ENCODE measurements around the gene PIM1.

PIM1 gene

GRCh38 chr6:37136821-37137200 lies 33.1 kb upstream of the PIM1 start:
- peak overlapping the region in 15 of 21 experiments; percentile 24 to 94 (median 63) for H3K27ac ChIP-seq

GRCh38 chr6:37137201-37138090 lies 32.5 kb upstream of the PIM1 start:
- Histone ChIP-seq H3K4me3 (no peak overlapping the region), H3K27ac (peak overlapping the region in 16 of 21 experiments; percentile 4 to 94 (median 60))

More at GRCh38 chr6:37136821-37137200, 33.1 kb upstream of the PIM1 start:
- no peak overlapping the region for H3K4me3 ChIP-seq

GRCh38 chr6:37138856-37139229 lies 31.1 kb upstream of the PIM1 start:
- no peak overlapping the region for H3K4me3 ChIP-seq
- peak overlapping the region in 2 of 21 experiments; percentile 73 to 94 for H3K27ac ChIP-seq

GRCh38 chr6:37139230-37139962 lies 30.6 kb upstream of the PIM1 start:
- Histone ChIP-seq H3K4me3 (no peak overlapping the region), H3K27ac (peak overlapping the region in 1 of 21 experiments; percentile 94)

- H3K27ac ChIP-seq = peak overlapping the region in 1 of 21 experiments; percentile 14
- no peak overlapping the region for H3K4me3 ChIP-seq
Observed at GRCh38 chr6:37140145-37140544, 29.8 kb upstream of the PIM1 start.

GRCh38 chr6:37141281-37142049 lies 28.5 kb upstream of the PIM1 start:
- H3K4me3 ChIP-seq = no peak overlapping the region
- H3K27ac ChIP-seq = peak overlapping the region in 12 of 21 experiments; percentile 16 to 85 (median 54)

GRCh38 chr6:37142050-37142614 lies 27.8 kb upstream of the PIM1 start:
- Histone ChIP-seq H3K4me3 (no peak overlapping the region), H3K27ac (peak overlapping the region in 12 of 21 experiments; percentile 3 to 85 (median 54))

- H3K27ac ChIP-seq = peak overlapping the region in 15 of 21 experiments; percentile 13 to 84 (median 55)
- H3K4me3 ChIP-seq = no peak overlapping the region
Observed at GRCh38 chr6:37143585-37143984, 26.4 kb upstream of the PIM1 start.

GRCh38 chr6:37145443-37145842 lies 24.5 kb upstream of the PIM1 start:
- no peak overlapping the region for H3K4me3 ChIP-seq
- H3K27ac ChIP-seq = peak overlapping the region in 5 of 21 experiments; percentile 67 to 91 (median 77)

GRCh38 chr6:37146735-37147157 lies 23.2 kb upstream of the PIM1 start:
- H3K4me3 ChIP-seq = no peak overlapping the region
- no peak overlapping the region for H3K27ac ChIP-seq

- H3K4me3 ChIP-seq = no peak overlapping the region
- H3K27ac ChIP-seq = no peak overlapping the region
Observed at GRCh38 chr6:37149745-37150144, 20.2 kb upstream of the PIM1 start.

- H3K27ac ChIP-seq = no peak overlapping the region
Observed at GRCh38 chr6:37150314-37150713, 19.6 kb upstream of the PIM1 start.

GRCh38 chr6:37155394-37156312 lies 14.3 kb upstream of the PIM1 start:
- Histone ChIP-seq H3K4me3 (no peak overlapping the region), H3K27ac (no peak overlapping the region)

More at GRCh38 chr6:37150314-37150713, 19.6 kb upstream of the PIM1 start:
- H3K4me3 ChIP-seq = no peak overlapping the region

GRCh38 chr6:37158508-37158907 lies 11.4 kb upstream of the PIM1 start:
- H3K27ac ChIP-seq = no peak overlapping the region
- no peak overlapping the region for H3K4me3 ChIP-seq

GRCh38 chr6:37160922-37161778 lies 8.8 kb upstream of the PIM1 start:
- no peak overlapping the region for H3K4me3 ChIP-seq
- H3K27ac ChIP-seq = peak overlapping the region in 8 of 21 experiments; percentile 8 to 59 (median 50)

GRCh38 chr6:37162740-37163139 lies 7.2 kb upstream of the PIM1 start:
- H3K4me3 ChIP-seq = no peak overlapping the region
- H3K27ac ChIP-seq = no peak overlapping the region

GRCh38 chr6:37168163-37168758 lies 1.7 kb upstream of the PIM1 start:
- Histone ChIP-seq H3K27ac (peak overlapping the region in 18 of 21 experiments; percentile 74 to 95 (median 92)), H3K4me3 (peak overlapping the region in 1 of 7 experiments; percentile 95)

All from skin epidermis (tissue), 12 donors.